Erythroblast (primary cell): Measurements from ENCODE around the gene TTC32.

Experiments
- GATA1 ChIP-seq: IDR thresholded peaks from 2 replicates; pipeline ENCODE4 v1.6.1; 2011; ENCODE audit warnings: low read depth, mild to moderate bottlenecking, control low read depth, low read length, moderate library complexity
- POLR2A ChIP-seq: IDR thresholded peaks from 2 replicates; pipeline ENCODE4 v1.6.1; 2011; ENCODE audit warnings: mild to moderate bottlenecking, low read length

- no peak for TF ChIP-seq POLR2A
- TF ChIP-seq GATA1: no peak
Measured at GRCh38 chr2:19868224-19868623, 33.6 kb downstream of the TTC32 start.
